Endothelial cell of umbilical vein (primary cell): Measurements from ENCODE around the gene HIVEP3. TPM values are rescaled to one million over a fixed set of nuclear protein-coding genes. Genes with fewer than 3 reads are reported as not detected.

Experiments used
- BruUV-seq: library from RNA; stranded (reverse); fragments of 400-500 nt; replicated peaks from 2 replicates; lab custom pipeline; 2021; lab: Mats Ljungman, UMichigan
- CTCF ChIA-PET: fragments of 300-600, 350-600 bp; sonication (Branson Sonifier 250); formaldehyde crosslinking; loops from one replicate; lab custom pipeline; 2021; ENCODE audit warnings: antibody characterized with exemption, inconsistent platforms; lab: Charles Lee
- POLR2A ChIA-PET: fragments of 300-600, 350-600 bp; sonication (Branson Sonifier 250); formaldehyde crosslinking; loops from one replicate; lab custom pipeline; 2021; ENCODE audit warnings: antibody characterized with exemption, inconsistent platforms; lab: Charles Lee
- DNase-seq: peaks from one replicate; pipeline ENCODE4 v3.0.0-alpha.2; 2011; ENCODE audit warnings: low read depth, low spot score
- FAIRE-seq: peaks from 2 replicates; lab custom pipeline; 2011; peaks lifted over from hg19 to GRCh38; lab: Jason Lieb, UNC
- H2AFZ ChIP-seq: 2 replicates; pipeline ENCODE4 v1.6.0; 2012; ENCODE audit warnings: low read depth, low read length, control low read depth, inconsistent platforms
- H3K27ac ChIP-seq: 2 replicates; pipeline ENCODE4 v1.5.1; 2011; ENCODE audit warnings: low read depth, mild to moderate bottlenecking, control low read depth, low read length, moderate library complexity; ENCODE audit not compliant: insufficient read depth
- H3K27me3 ChIP-seq, 2 experiments: 2 replicates each; pipeline versions ENCODE4 v1.6.0 to v1.6.1; 2011; ENCODE audit warnings: low read length in 2 of 2, mixed read lengths in 1 of 2; ENCODE audit not compliant: control insufficient read depth in 2 of 2, insufficient read depth in 2 of 2
- H3K36me3 ChIP-seq, 2 experiments: 2 replicates in 1 of 2; 3 replicates in 1 of 2; pipeline ENCODE4 v1.5.1; 2011; ENCODE audit warnings: low read length in 2 of 2, mild to moderate bottlenecking in 1 of 2, moderate library complexity in 1 of 2; ENCODE audit not compliant: control insufficient read depth in 2 of 2, insufficient read depth in 2 of 2; ENCODE audit errors: extremely low read depth in 1 of 2
- H3K4me1 ChIP-seq: 3 replicates; pipeline ENCODE4 v1.5.1; 2011; ENCODE audit warnings: mild to moderate bottlenecking, low read length; ENCODE audit not compliant: control insufficient read depth, insufficient read depth; ENCODE audit errors: extremely low read depth
- H3K4me2 ChIP-seq: 2 replicates; pipeline ENCODE4 v1.6.1; 2011; ENCODE audit warnings: low read length, control low read depth, mixed read lengths; ENCODE audit not compliant: insufficient read depth
- H3K4me3 ChIP-seq, 3 experiments: fragments of 200-600 bp in 1 of 3; sonication (generic), shearing (Covaris generic) in 1 of 3; replicated peaks in 1 of 3; 2 replicates each; pipeline ENCODE4 v1.5.1; 2011 to 2016; ENCODE audit warnings: control low read depth in 3 of 3, low read length in 3 of 3, mild to moderate bottlenecking in 2 of 3, inconsistent platforms in 1 of 3, low read depth in 1 of 3, moderate library complexity in 1 of 3; ENCODE audit not compliant: insufficient read depth in 1 of 3
- H3K79me2 ChIP-seq: 2 replicates; pipeline ENCODE4 v1.6.0; 2012; ENCODE audit warnings: low read length, inconsistent platforms; ENCODE audit not compliant: control insufficient read depth, insufficient read depth
- H3K9ac ChIP-seq: replicated peaks from 2 replicates; pipeline ENCODE3; 2011; ENCODE audit warnings: low read length, control low read depth; ENCODE audit not compliant: insufficient read depth; ENCODE audit errors: extremely low read depth
- H3K9me1 ChIP-seq: replicated peaks from 3 replicates; pipeline ENCODE4 v1.6.0; 2011; ENCODE audit warnings: mild to moderate bottlenecking, low read length; ENCODE audit not compliant: control insufficient read depth, insufficient read depth; ENCODE audit errors: extremely low read depth
- H3K9me3 ChIP-seq: replicated peaks from 2 replicates; pipeline ENCODE4 v1.5.1; 2012; ENCODE audit warnings: low read length, inconsistent platforms; ENCODE audit not compliant: control insufficient read depth, insufficient read depth
- H4K20me1 ChIP-seq: replicated peaks from 2 replicates; pipeline ENCODE3; 2011; ENCODE audit warnings: mild to moderate bottlenecking, low read length; ENCODE audit not compliant: control insufficient read depth, insufficient read depth; ENCODE audit errors: extremely low read depth
- EZH2 ChIP-seq: IDR thresholded peaks from 2 replicates; pipeline ENCODE4 v1.6.1; 2012; ENCODE audit warnings: borderline replicate concordance, low read depth, mild to moderate bottlenecking, moderate library complexity, low read length, inconsistent platforms; ENCODE audit not compliant: severe bottlenecking
- FOS ChIP-seq: IDR thresholded peaks from 2 replicates; pipeline ENCODE4 v1.6.1; 2011; ENCODE audit warnings: mild to moderate bottlenecking, low read length, moderate library complexity, borderline replicate concordance; ENCODE audit not compliant: insufficient read depth
- GATA2 ChIP-seq: IDR thresholded peaks from 2 replicates; pipeline ENCODE4 v1.7.0; 2011; ENCODE audit warnings: low read depth, mild to moderate bottlenecking, moderate library complexity, mixed read lengths, low read length; ENCODE audit not compliant: insufficient read length, insufficient read depth
- JUN ChIP-seq: IDR thresholded peaks from 2 replicates; pipeline ENCODE4 v1.6.1; 2011; ENCODE audit warnings: borderline replicate concordance, low read depth; ENCODE audit not compliant: insufficient read length, insufficient read depth
- MYC ChIP-seq: IDR thresholded peaks from one replicate; pipeline ENCODE4 v1.6.1; 2011; ENCODE audit warnings: mild to moderate bottlenecking, low read depth, low read length
- POLR2A ChIP-seq: IDR thresholded peaks from 2 replicates; pipeline ENCODE4 v1.6.1; 2012; ENCODE audit warnings: low read depth, mild to moderate bottlenecking, control low read depth, low read length
- POLR2AphosphoS5 ChIP-seq: IDR thresholded peaks from 2 replicates; pipeline ENCODE4 v1.6.1; 2012; ENCODE audit warnings: low read depth, mild to moderate bottlenecking, control low read depth, low read length, moderate library complexity; ENCODE audit not compliant: insufficient read depth
- dilution Hi-C: fragments of 300-500 bp; cut with MboI; formaldehyde crosslinking; loops from one replicate; pipeline ENCODE4 v1.15.0; 2019; ENCODE audit warnings: low sequenced_read_pairs; ENCODE audit not compliant: extremely low pct_ligation_motif_present
- intact Hi-C: fragments of 100-400 bp; cut with micrococcal nuclease; formaldehyde crosslinking; loops from one replicate; pipeline ENCODE4 v1.10.0; 2022
- polyA plus RNA-seq, 4 experiments: library from polyadenylated mRNA; depleted of rRNA in 3 of 4; stranded (reverse) in 3 of 4; unstranded in 1 of 4; fragments of >200 nt; gene quantifications; 2 replicates each; pipeline versions ENCODE4 v1.2.1 to v1.2.3, GENCODE V29; 2011 to 2012; ENCODE audit warnings: missing spikeins in 1 of 4
- total RNA-seq: library from RNA; stranded (reverse); gene quantifications from 2 replicates; pipeline ENCODE4 v1.2.3, GENCODE V29; 2021
- TF ChIP-seq, protein P1 (sequence below): IDR thresholded peaks from 2 replicates; pipeline ENCODE4 v1.6.1; 2011; ENCODE audit not compliant: insufficient read depth, insufficient read length
- TF ChIP-seq, protein P2 (sequence below), 2 donors: IDR thresholded peaks; 1 replicate in 1 of 2; 2 replicates in 1 of 2; pipeline ENCODE4 v1.5.1; 2011; ENCODE audit warnings: low read length in 2 of 2, mild to moderate bottlenecking in 2 of 2, moderate library complexity in 2 of 2, control low read depth in 1 of 2, inconsistent platforms in 1 of 2, low read depth in 1 of 2; ENCODE audit not compliant: insufficient read depth in 1 of 2; ENCODE audit errors: extremely low read depth in 1 of 2

HIVEP3 gene
- total and polyA plus RNA-seq, 2 donors (not counting 3 experiments of a cell fraction or from before 2014, with no cell fraction given), result 3.4 to 4.0 TPM

DNA sequence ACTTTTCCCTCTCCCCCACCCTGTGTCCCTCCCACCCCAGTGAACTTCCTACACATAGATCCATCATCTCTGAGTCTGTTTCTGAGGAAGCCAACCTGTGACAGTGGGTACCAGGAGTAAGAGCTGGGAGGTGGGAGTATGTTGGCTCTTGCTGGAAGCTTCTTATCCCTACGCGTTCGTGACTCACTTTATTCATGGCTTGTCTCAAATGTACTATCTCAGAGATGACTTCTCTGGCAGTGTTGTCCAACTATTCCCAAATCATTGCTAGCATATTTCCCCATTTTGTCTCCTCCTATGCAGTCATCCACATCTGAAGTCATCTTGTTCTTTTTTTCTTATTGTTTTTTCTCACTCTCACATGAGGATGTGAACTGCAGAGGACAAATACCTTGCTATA lies 88.0 kb downstream of the HIVEP3 start:
- dilution Hi-C loops, result no loop called here
- Histone ChIP-seq H3K9ac (no peak overlapping the region), H2AFZ (no peak overlapping the region), H3K79me2 (no peaks in the 10 kb centered on the region), H3K4me1 (no peaks in the 10 kb centered on the region), H3K36me3 (no peaks in the 10 kb centered on the region), H3K9me1 (no peaks in the 10 kb centered on the region), H3K9me3 (no peaks in the 10 kb centered on the region), H4K20me1 (no peaks in the 10 kb centered on the region), H3K4me2 (no peak overlapping the region), H3K4me3 (no peak overlapping the region), H3K27ac (no peak overlapping the region), H3K27me3 (peaks cover 0 to 2% of the 10 kb centered on the region in 2 experiments)
- DNase-seq (no peak), FAIRE-seq (no peak)
- ChIA-PET POLR2A (no interaction called here), CTCF (interaction anchor here (1.5 kb wide), 1 partner anchor 21 kb away, joined by 4 read pairs; no protein-coding TSS in a partner anchor)
- TF ChIP-seq JUN (no peak), POLR2AphosphoS5 (no peak), POLR2A (no peak), FOS (no peak), GATA2 (no peak), EZH2 (no peak)
- BruUV-seq, result no TSS peak
- intact Hi-C loops, result no loop called here

DNA sequence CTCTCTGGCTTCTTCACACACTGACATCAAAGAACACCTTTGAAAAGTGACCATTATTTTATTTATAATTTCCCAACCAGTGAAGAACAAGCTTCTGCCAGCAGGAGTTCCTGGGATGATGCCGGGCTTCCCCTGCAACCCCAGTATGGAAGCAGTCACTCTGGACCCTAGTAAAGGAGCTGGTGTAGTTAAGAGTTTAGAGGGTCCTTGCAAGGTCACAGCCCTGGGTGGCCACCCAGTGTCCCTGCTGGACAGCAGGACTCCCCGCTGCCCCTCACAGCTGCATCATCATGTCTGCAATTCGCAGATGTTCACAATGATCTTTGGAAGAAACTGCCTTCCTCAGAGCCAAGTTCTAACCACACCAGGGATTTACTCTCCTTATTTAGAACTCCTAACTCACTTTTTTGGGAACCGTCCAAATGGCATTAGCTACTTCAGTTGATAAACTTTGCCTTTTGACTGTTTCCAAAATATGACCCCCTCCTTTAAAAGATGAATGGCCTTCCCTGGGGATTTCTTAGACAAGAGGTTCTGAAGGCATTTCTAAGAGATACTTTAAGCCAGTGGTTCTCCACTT lies 90.6 kb downstream of the HIVEP3 start:
- H3K4me1 ChIP-seq, result no peaks in the 10 kb centered on the region
- no peak overlapping the region for H3K4me3 ChIP-seq
- H4K20me1 ChIP-seq, result no peaks in the 10 kb centered on the region
- FAIRE-seq, result no peak
- H3K27me3 ChIP-seq, result peaks cover 0 to 2% of the 10 kb centered on the region in 2 experiments
- TF ChIP-seq, protein P1, sequence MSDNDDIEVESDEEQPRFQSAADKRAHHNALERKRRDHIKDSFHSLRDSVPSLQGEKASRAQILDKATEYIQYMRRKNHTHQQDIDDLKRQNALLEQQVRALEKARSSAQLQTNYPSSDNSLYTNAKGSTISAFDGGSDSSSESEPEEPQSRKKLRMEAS, result no peak
- no peak for TF ChIP-seq MYC
- TF ChIP-seq JUN, result no peak
- TF ChIP-seq EZH2, result no peak
- no peak for TF ChIP-seq FOS
- TF ChIP-seq GATA2, result no peak
- no peak for TF ChIP-seq POLR2A
- no peak for TF ChIP-seq POLR2AphosphoS5
- TF ChIP-seq, protein P2, sequence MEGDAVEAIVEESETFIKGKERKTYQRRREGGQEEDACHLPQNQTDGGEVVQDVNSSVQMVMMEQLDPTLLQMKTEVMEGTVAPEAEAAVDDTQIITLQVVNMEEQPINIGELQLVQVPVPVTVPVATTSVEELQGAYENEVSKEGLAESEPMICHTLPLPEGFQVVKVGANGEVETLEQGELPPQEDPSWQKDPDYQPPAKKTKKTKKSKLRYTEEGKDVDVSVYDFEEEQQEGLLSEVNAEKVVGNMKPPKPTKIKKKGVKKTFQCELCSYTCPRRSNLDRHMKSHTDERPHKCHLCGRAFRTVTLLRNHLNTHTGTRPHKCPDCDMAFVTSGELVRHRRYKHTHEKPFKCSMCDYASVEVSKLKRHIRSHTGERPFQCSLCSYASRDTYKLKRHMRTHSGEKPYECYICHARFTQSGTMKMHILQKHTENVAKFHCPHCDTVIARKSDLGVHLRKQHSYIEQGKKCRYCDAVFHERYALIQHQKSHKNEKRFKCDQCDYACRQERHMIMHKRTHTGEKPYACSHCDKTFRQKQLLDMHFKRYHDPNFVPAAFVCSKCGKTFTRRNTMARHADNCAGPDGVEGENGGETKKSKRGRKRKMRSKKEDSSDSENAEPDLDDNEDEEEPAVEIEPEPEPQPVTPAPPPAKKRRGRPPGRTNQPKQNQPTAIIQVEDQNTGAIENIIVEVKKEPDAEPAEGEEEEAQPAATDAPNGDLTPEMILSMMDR (IDR thresholded peaks at IDR 0.05; ENCODE audit: extremely low read depth in 1 of 2, insufficient read depth in 1 of 2, low read depth in 1 of 2, low read length in 2 of 2), result no peak
- H3K9me3 ChIP-seq, result no peaks in the 10 kb centered on the region
- BruUV-seq, result no TSS peak
- H3K27ac ChIP-seq, result no peak overlapping the region
- H3K36me3 ChIP-seq, result no peaks in the 10 kb centered on the region
- DNase-seq, result no peak
- dilution Hi-C loops, result no loop called here
- ChIA-PET CTCF (interaction anchor here (0.8 kb wide), 1 partner anchor 8 kb away, joined by 3 read pairs; no protein-coding TSS in a partner anchor), POLR2A (no interaction called here)
- H3K79me2 ChIP-seq, result no peaks in the 10 kb centered on the region
- H2AFZ ChIP-seq, result no peak overlapping the region
- intact Hi-C loops, result no loop called here
- H3K4me2 ChIP-seq, result no peak overlapping the region
- H3K9ac ChIP-seq, result no peak overlapping the region
- H3K9me1 ChIP-seq, result no peaks in the 10 kb centered on the region
